Activated CD8-positive, alpha-beta T cell treated with anti-CD3 and anti-CD28 coated beads for 36 hours (primary cell): ENCODE measurements around the gene DPP6. TPM values are rescaled to one million over a fixed set of nuclear protein-coding genes. Genes with fewer than 3 reads are reported as not detected.

Experiments
- ATAC-seq: fragments of 200-7000 bp; cut with Tn5 transposase; one replicate; pipeline ENCODE4 v1.10.0; 2021; ENCODE audit warnings: mild to moderate bottlenecking, moderate library complexity
- CTCF ChIA-PET: fragments of 350-600 bp; sonication (Branson Sonifier 250); formaldehyde crosslinking; loops from one replicate; lab custom pipeline; 2021; ENCODE audit warnings: antibody characterized with exemption; lab: Charles Lee
- POLR2A ChIA-PET: fragments of 350-600 bp; sonication (Branson Sonifier 250); formaldehyde crosslinking; loops from one replicate; lab custom pipeline; 2021; ENCODE audit warnings: antibody characterized with exemption; lab: Charles Lee
- DNase-seq: peaks from one replicate; pipeline ENCODE4 v3.0.0-alpha.2; 2020
- H3K27ac Mint-ChIP-seq: one replicate; pipeline ENCODE4 v1.8.0; 2021; ENCODE audit warnings: mild to moderate bottlenecking, mixed read lengths
- H3K27me3 Mint-ChIP-seq: one replicate; pipeline ENCODE4 v1.8.0; 2021; ENCODE audit warnings: mixed read lengths
- H3K36me3 Mint-ChIP-seq: one replicate; pipeline ENCODE4 v1.8.0; 2021; ENCODE audit warnings: low read depth, mixed read lengths
- H3K4me1 Mint-ChIP-seq: one replicate; pipeline ENCODE4 v1.8.0; 2021; ENCODE audit warnings: low read depth, mixed read lengths
- H3K4me3 Mint-ChIP-seq: one replicate; pipeline ENCODE4 v1.8.0; 2021; ENCODE audit warnings: mild to moderate bottlenecking, moderate library complexity, mixed read lengths
- H3K9me3 Mint-ChIP-seq: one replicate; pipeline ENCODE4 v1.8.0; 2021; ENCODE audit warnings: mixed read lengths
- CTCF ChIP-seq: fragments of 200-600 bp; IDR thresholded peaks from one replicate; pipeline ENCODE4 v1.8.0; 2022; ENCODE audit warnings: antibody characterized with exemption, mild to moderate bottlenecking
- intact Hi-C: fragments of 100-400 bp; cut with micrococcal nuclease; formaldehyde crosslinking; loops from one replicate; pipeline ENCODE4 v1.10.0; 2022
- total RNA-seq, 2 experiments: library from RNA; stranded (reverse); gene quantifications; one replicate each; pipeline ENCODE4 v1.2.3, GENCODE V29; 2021

The DPP6 gene
- total RNA-seq, 2 experiments from 2014 or later: not detected

- DNase-seq: no peak
- no peak for TF ChIP-seq CTCF
- POLR2A ChIA-PET: no interaction called here
- no peaks in the 10 kb centered on the region for H3K4me1 Mint-ChIP-seq
- ATAC-seq: no peak
- H3K36me3 Mint-ChIP-seq: no peaks in the 10 kb centered on the region
- H3K27me3 Mint-ChIP-seq: peaks cover 4% of the 10 kb centered on the region
- no peak overlapping the region for H3K27ac Mint-ChIP-seq
- no peak overlapping the region for H3K4me3 Mint-ChIP-seq
- peaks cover 8% of the 10 kb centered on the region for H3K9me3 Mint-ChIP-seq
- CTCF ChIA-PET: interaction anchor here (1.1 kb wide), 1 partner anchor 9 kb away, joined by 3 read pairs; no protein-coding TSS in a partner anchor
- intact Hi-C loops: no loop called here
These were observed 668.9 kb downstream of the DPP6 start for GRCh38 chr7:154721086-154721485.

DNA sequence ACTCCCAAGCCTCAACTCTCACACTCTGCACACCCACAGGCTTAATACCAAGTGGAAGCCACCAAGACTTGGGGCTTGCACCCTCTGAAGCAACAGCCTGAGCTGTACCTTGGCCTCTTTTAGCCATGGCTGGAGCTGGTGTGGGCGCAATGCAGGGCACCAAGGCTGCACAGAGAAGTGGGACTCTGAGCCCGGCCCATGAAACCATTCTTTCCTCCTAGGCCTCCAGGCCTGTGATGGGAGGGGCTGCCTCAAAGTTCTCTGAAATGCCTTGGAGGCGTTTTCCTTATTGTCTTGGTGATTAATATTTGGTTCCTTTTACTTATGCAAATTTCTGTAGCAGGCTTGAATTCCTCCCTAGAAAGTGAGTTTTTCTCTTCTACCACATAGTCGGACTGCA is 674.2 kb downstream of the DPP6 start:
- TF ChIP-seq CTCF: no peak
- Mint-ChIP-seq H3K4me1 (no peaks in the 10 kb centered on the region), H3K4me3 (no peak overlapping the region), H3K27ac (no peak overlapping the region), H3K9me3 (peaks cover 15% of the 10 kb centered on the region), H3K27me3 (no peaks in the 10 kb centered on the region), H3K36me3 (no peaks in the 10 kb centered on the region)
- intact Hi-C loops: no loop called here
- no peak for ATAC-seq
- ChIA-PET CTCF (no interaction called here), POLR2A (no interaction called here)
- no peak for DNase-seq

DNA sequence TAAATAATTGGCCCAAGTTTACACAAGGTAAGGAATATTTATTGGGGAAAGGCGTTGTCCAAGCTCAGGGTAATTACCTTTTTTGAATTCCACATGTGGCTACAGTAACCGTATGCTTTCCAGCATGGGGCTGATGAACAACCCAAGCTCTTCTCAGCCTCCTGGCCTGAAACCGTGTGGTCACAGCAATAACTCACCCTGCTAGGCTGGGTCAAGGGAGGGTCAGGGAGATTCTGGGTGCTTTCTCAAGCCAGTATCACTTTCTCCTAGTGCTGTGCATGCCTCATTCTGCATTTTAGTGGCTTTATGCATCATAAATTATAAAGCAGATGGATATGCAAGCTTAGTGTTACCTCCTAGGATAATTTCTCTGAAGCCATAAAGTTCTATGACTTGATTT is 676.9 kb downstream of the DPP6 start:
- H3K4me3 Mint-ChIP-seq: no peak overlapping the region
- DNase-seq: no peak
- peaks cover 15% of the 10 kb centered on the region for H3K9me3 Mint-ChIP-seq
- H3K27me3 Mint-ChIP-seq: no peaks in the 10 kb centered on the region
- ChIA-PET POLR2A (no interaction called here), CTCF (no interaction called here)
- no peaks in the 10 kb centered on the region for H3K4me1 Mint-ChIP-seq
- no peak for TF ChIP-seq CTCF
- no peak for ATAC-seq
- intact Hi-C loops: no loop called here
- H3K36me3 Mint-ChIP-seq: no peaks in the 10 kb centered on the region
- no peak overlapping the region for H3K27ac Mint-ChIP-seq

DNA sequence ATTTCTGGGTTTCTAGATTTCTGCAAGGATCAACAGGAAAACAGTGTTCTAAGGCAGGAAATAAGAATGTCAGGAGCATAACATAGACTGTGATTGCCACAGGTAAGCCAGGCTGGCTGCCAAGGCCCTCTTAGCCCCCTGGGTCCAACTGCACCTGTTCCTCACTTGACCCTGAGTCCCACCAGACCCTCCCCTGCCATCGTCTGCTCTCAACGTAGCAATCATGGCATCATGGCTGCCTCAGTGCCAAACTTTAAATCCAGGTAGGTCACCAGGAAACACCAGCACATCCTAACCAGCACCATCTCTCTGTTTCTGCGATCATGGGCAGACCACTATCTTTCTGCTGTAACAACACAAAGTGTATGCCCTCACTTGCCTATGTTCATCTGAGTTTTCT is 683.6 kb downstream of the DPP6 start:
- H3K36me3 Mint-ChIP-seq: no peaks in the 10 kb centered on the region
- H3K4me1 Mint-ChIP-seq: no peaks in the 10 kb centered on the region
- ChIA-PET POLR2A (no interaction called here), CTCF (no interaction called here)
- no peak overlapping the region for H3K4me3 Mint-ChIP-seq
- H3K27ac Mint-ChIP-seq: no peak overlapping the region
- DNase-seq (no peak), ATAC-seq (no peak)
- no peak for TF ChIP-seq CTCF
- intact Hi-C loops: no loop called here
- no peaks in the 10 kb centered on the region for H3K9me3 Mint-ChIP-seq
- H3K27me3 Mint-ChIP-seq: no peaks in the 10 kb centered on the region

DNA sequence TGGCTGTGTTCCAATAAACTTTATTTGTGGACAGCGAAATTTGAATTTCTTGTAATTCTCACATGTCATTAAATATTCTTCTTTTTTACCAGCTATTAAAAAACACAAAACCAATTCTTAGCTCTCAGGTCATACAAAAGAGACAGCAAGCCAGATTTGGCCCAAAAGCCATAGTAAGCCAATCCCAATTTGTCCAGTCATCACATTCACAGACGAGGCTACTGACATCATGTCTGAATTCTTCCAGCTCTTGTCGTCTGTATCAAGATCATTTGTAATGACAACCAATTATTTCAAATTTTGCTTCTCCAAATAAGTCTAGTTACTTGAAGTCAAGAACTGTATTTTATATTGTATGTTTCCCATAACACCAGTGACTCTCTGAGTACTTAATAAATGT is 684.2 kb downstream of the DPP6 start:
- H3K27me3 Mint-ChIP-seq: no peaks in the 10 kb centered on the region
- ATAC-seq: no peak
- CTCF ChIA-PET: no interaction called here

More for the DNA sequence above, 684.2 kb downstream of the DPP6 start:
- Mint-ChIP-seq H3K36me3 (no peaks in the 10 kb centered on the region), H3K4me3 (no peak overlapping the region), H3K9me3 (no peaks in the 10 kb centered on the region), H3K27ac (no peak overlapping the region), H3K4me1 (no peaks in the 10 kb centered on the region)
- no peak for TF ChIP-seq CTCF
- POLR2A ChIA-PET: no interaction called here
- DNase-seq: no peak
- intact Hi-C loops: no loop called here
